OCI-LY7 (cell line): ENCODE measurements around the gene CNBD2.

Experiments used
- CTCF ChIP-seq: fragments of 200-600 bp; sonication (generic); conservative IDR thresholded peaks from 2 replicates; pipeline ENCODE4 v1.5.1; 2014; ENCODE audit warnings: mild to moderate bottlenecking, antibody characterized with exemption, low read length, moderate library complexity, mixed read lengths
- EZH2phosphoT487 ChIP-seq: fragments of 200-600 bp; sonication (generic); IDR thresholded peaks from 2 replicates; pipeline ENCODE4 v1.6.1; 2018; ENCODE audit warnings: low read depth, borderline replicate concordance, mild to moderate bottlenecking, mixed run types, antibody characterized with exemption, low read length, moderate library complexity, mixed read lengths

- TF ChIP-seq CTCF, result no peak
- TF ChIP-seq EZH2phosphoT487, result no peak
Observed at GRCh38 chr20:35953387-35954199, 14.8 kb upstream of the CNBD2 start.
